AG10803 (cell line): Measurements from ENCODE around the gene SLN.

Experiments used
- DNase-seq: peaks from one replicate; pipeline ENCODE4 v3.0.0; 2010; ENCODE audit warnings: low read depth
- H3K4me3 ChIP-seq: 2 replicates; pipeline ENCODE4 v1.5.1; 2011; ENCODE audit warnings: mild to moderate bottlenecking, low read length, control low read depth
- CTCF ChIP-seq: conservative IDR thresholded peaks from 2 replicates; pipeline ENCODE4 v1.5.1; 2011; ENCODE audit warnings: mild to moderate bottlenecking, low read length, control low read depth, inconsistent platforms

The SLN gene

GRCh38 chr11:107683061-107683460 is 28.8 kb downstream of the SLN start:
- TF ChIP-seq CTCF = no peak
- no peak overlapping the region for H3K4me3 ChIP-seq
- DNase-seq = no peak

DNA sequence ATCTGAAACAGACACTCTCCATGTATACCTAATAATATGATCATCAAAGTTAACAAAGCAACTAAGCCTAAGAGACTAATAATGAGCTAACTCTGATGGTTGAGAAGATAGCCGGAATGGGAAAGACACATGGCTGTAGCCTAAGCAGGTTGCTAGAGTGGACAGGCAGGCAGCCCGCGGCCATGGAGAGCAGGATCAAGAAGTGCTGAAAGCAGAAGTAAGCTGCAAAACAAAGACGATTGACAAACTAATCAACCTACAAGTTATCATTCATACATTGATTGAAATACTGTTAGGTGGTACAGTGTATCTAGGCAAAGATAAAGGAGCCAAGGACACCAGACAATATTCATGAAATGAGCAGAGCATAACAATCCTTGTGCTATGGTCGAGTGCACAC is 29.3 kb downstream of the SLN start:
- no peak for DNase-seq
- TF ChIP-seq CTCF = no peak
- no peak overlapping the region for H3K4me3 ChIP-seq

- no peak for DNase-seq
- H3K4me3 ChIP-seq = no peak overlapping the region
- TF ChIP-seq CTCF = no peak
These were observed 29.7 kb downstream of the SLN start for GRCh38 chr11:107682171-107682570.

DNA sequence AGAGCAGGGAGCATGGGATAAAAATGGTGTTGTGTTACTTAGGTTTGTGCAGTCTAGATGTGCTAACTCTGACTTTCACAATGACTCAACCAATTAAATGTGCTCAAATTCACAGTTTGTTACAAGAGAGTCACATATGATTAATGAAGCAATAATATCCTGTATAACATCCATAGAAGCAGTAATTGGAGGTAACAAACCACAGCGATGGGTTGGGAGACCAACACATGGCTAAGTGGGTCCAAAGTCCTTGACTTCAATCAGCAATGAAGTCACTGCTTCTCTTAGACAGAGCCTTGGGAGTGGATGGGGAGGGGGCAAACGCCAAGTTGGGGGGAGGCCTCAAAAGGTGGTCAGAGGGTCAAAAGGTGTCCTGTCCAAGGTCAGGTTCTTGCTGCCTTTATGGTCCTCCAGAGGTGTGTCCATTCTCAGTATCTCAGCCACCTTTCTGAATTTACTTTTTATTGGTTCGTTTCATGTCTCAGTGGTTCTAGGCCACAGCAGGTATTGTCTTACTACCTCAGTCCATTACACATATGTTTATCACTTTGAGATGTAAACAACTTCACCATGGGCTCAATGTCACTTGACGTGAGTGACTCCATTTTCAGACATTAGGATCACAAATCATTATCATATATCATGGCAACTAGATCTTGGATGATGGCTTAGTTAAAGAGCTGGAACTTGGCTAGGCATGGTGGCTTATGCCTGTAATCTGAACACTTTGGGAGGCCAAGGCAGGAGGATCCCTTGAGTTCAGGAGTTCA is 32.4 kb downstream of the SLN start:
- no peak for TF ChIP-seq CTCF
- DNase-seq = no peak
- no peak overlapping the region for H3K4me3 ChIP-seq

DNA sequence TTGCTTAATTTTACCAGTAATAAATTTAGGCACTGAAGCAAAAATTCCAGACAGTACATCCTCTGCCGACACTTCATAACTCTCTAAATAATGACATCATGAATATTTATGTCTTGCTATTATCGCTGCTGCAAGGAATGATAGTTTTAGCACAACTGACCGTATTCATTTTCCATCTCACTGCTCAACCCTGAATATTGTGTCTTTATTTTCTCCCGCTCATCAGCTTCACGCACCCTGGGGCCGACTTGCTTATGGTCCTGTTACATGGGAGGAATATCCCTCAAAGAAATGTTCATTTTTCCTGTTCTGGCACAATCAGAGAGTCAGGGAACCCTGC is 33.3 kb downstream of the SLN start:
- DNase-seq = no peak
- TF ChIP-seq CTCF = no peak

GRCh38 chr11:107677924-107678631 is 33.8 kb downstream of the SLN start:
- no peak overlapping the region for H3K4me3 ChIP-seq
- no peak for TF ChIP-seq CTCF
- no peak for DNase-seq

More for the DNA sequence above, 33.3 kb downstream of the SLN start:
- no peak overlapping the region for H3K4me3 ChIP-seq
